Activated CD4-positive, alpha-beta T cell treated with anti-CD3 and anti-CD28 coated beads, Interleukin-2, amount 50 U/mL, for 1 hour (primary cell): ENCODE results near the gene PRKD2.
A peak's percentile ranks its signal among the peaks of the same experiment; 100 is the strongest.
"Not testable (repeated sequence)": the region's sequence is repeated elsewhere in the genome, so short reads cannot be mapped to it uniquely, and the experiment has no call there.

Experiments used
- DNase-seq: peaks from one replicate; pipeline ENCODE4 v3.0.0-alpha.2; 2020

The PRKD2 gene

GRCh38 chr19:46717034-46717715 lies at the start of gene PRKD2:
Gene PRKD2 (minus strand): TSS chr19:46717114. CDS start chr19:46716370, 744 bp downstream.
- DNase-seq: peak; percentile 85

- no peak for DNase-seq
Observed at GRCh38 chr19:46764817-46765291, 47.9 kb upstream of the PRKD2 start.

- no peak for DNase-seq
Observed at GRCh38 chr19:46762245-46762890, 45.5 kb upstream of the PRKD2 start.

- no peak for DNase-seq
Observed at GRCh38 chr19:46761418-46761831, 44.5 kb upstream of the PRKD2 start.

- DNase-seq: not testable (repeated sequence)
Observed at GRCh38 chr19:46760897-46761296, 44.0 kb upstream of the PRKD2 start.

GRCh38 chr19:46760363-46760762 lies 43.4 kb upstream of the PRKD2 start:
- no peak for DNase-seq

- no peak for DNase-seq
Observed at GRCh38 chr19:46759817-46760333, 43.0 kb upstream of the PRKD2 start.

- DNase-seq: no peak
Observed at GRCh38 chr19:46759206-46759605, 42.3 kb upstream of the PRKD2 start.

- no peak for DNase-seq
Observed at GRCh38 chr19:46756544-46756888, 39.6 kb upstream of the PRKD2 start.

- DNase-seq: no peak
Observed at GRCh38 chr19:46755853-46756543, 39.1 kb upstream of the PRKD2 start.

- DNase-seq: no peak
Observed at GRCh38 chr19:46755077-46755852, 38.4 kb upstream of the PRKD2 start.

- DNase-seq: peak; percentile 72
Observed at GRCh38 chr19:46753420-46754155, 36.7 kb upstream of the PRKD2 start.

- DNase-seq: peak; percentile 80
Observed at GRCh38 chr19:46748325-46749109, 31.6 kb upstream of the PRKD2 start.

GRCh38 chr19:46746281-46747057 lies 29.6 kb upstream of the PRKD2 start, which contains the start of gene STRN4:
Gene STRN4 (minus strand): TSS chr19:46746450. CDS start chr19:46746430, 20 bp downstream.
- peak; percentile 56 for DNase-seq

GRCh38 chr19:46745521-46746280 lies 28.8 kb upstream of the PRKD2 start, which contains the start of gene FKRP:
Gene FKRP (plus strand): TSS chr19:46746057. CDS start chr19:46755451, 9,394 bp downstream.
- peak; percentile 20 for DNase-seq

GRCh38 chr19:46745030-46745429 lies 28.1 kb upstream of the PRKD2 start:
- no peak for DNase-seq

- no peak for DNase-seq
Observed at GRCh38 chr19:46744005-46744691, 27.2 kb upstream of the PRKD2 start.

- DNase-seq: no peak
Observed at GRCh38 chr19:46742926-46743480, 26.1 kb upstream of the PRKD2 start.
